Osteoblast (primary cell): Measurements from ENCODE around the gene GNAZ. TPM values are rescaled to one million over a fixed set of nuclear protein-coding genes. Genes with fewer than 3 reads are reported as not detected.

Experiments used
- DNase-seq: peaks from one replicate; pipeline ENCODE4 v3.0.0; 2011; ENCODE audit warnings: low spot score, mixed read lengths; ENCODE audit not compliant: insufficient read length; ENCODE audit errors: missing footprints
- H2AFZ ChIP-seq: 2 replicates; pipeline ENCODE4 v1.6.0; 2011; ENCODE audit warnings: mild to moderate bottlenecking, low read length
- H3K27ac ChIP-seq: 2 replicates; pipeline ENCODE4 v1.5.1; 2011; ENCODE audit warnings: mild to moderate bottlenecking, low read depth, low read length, moderate library complexity
- H3K27me3 ChIP-seq: 2 replicates; pipeline ENCODE4 v1.6.0; 2012; ENCODE audit warnings: mild to moderate bottlenecking, control low read depth, inconsistent platforms, low read length, moderate library complexity; ENCODE audit not compliant: insufficient read depth
- H3K36me3 ChIP-seq: 2 replicates; pipeline ENCODE4 v1.5.1; 2011; ENCODE audit warnings: mild to moderate bottlenecking, low read length, control low read depth, moderate library complexity; ENCODE audit not compliant: insufficient read depth
- H3K4me1 ChIP-seq: 2 replicates; pipeline ENCODE4 v1.5.1; 2011; ENCODE audit warnings: mild to moderate bottlenecking, low read length, control low read depth, moderate library complexity; ENCODE audit not compliant: insufficient read depth
- H3K4me2 ChIP-seq: 2 replicates; pipeline ENCODE4 v1.6.0; 2011; ENCODE audit warnings: mild to moderate bottlenecking, low read length; ENCODE audit not compliant: insufficient read depth
- H3K4me3 ChIP-seq: fragments of 200-600 bp; sonication (generic); 3 replicates; pipeline ENCODE4 v1.5.1; 2012; ENCODE audit warnings: mild to moderate bottlenecking, low read length, inconsistent platforms; ENCODE audit not compliant: insufficient read depth
- H3K79me2 ChIP-seq: 2 replicates; pipeline ENCODE4 v1.6.0; 2012; ENCODE audit warnings: mild to moderate bottlenecking, low read length, control low read depth, inconsistent platforms; ENCODE audit not compliant: insufficient read depth
- H3K9me3 ChIP-seq: 2 replicates; pipeline ENCODE4 v1.5.1; 2011; ENCODE audit warnings: low read depth, low read length, control low read depth
- H4K20me1 ChIP-seq: 2 replicates; pipeline ENCODE4 v1.6.0; 2012; ENCODE audit warnings: mild to moderate bottlenecking, low read length, control low read depth; ENCODE audit not compliant: insufficient read depth
- CTCF ChIP-seq: IDR thresholded peaks from 2 replicates; pipeline ENCODE4 v1.5.1; 2011; ENCODE audit warnings: mild to moderate bottlenecking, low read depth, low read length, moderate library complexity; ENCODE audit errors: extremely low read depth
- total RNA-seq: library from RNA; depleted of rRNA; stranded (reverse); fragments of >200 nt; gene quantifications from 2 replicates; pipeline ENCODE4 v1.2.3, GENCODE V29; 2012

Gene GNAZ
- total RNA-seq, 1 donor: 0.72 TPM

DNA sequence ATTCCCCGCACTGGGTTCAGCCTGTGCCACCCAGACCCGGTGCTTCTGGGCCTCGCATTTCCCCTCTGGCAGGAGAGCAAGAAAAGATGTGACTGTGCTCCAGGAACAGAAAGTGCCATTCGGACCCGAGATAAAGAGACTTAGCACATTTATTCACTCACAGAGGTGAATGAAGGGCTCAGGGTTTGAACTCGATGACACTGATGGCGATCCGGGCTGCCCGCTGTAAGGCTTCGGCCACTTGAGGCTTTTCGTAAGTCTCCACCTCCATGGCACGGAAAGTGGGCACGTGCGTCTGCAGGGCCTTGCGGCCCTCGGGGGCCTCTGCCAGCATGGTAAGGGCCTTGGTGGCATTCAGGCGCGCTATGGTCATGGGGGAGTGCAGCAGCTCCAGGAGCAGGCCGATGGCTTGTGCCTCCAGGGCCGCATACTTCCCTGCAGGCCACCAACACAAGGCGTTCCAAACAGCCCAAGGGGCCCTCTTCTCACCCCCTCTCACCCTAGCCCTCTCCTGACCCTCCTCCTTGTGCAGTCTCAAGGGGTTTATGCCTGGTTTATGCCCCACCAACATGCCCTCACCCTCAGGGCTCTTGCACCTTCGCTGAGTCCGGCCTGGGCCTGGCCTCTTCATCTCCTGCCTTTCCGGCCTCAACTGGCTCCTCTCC is 10.9 kb upstream of the GNAZ start:
- no peak for DNase-seq
- H3K27ac ChIP-seq: no peak overlapping the region
- no peak overlapping the region for H3K4me2 ChIP-seq
- H3K4me3 ChIP-seq: no peak overlapping the region
- no peak overlapping the region for H2AFZ ChIP-seq
- no peaks in the 10 kb centered on the region for H3K79me2 ChIP-seq
- no peaks in the 10 kb centered on the region for H3K9me3 ChIP-seq
- H3K36me3 ChIP-seq: no peaks in the 10 kb centered on the region
- no peaks in the 10 kb centered on the region for H3K4me1 ChIP-seq
- no peak for TF ChIP-seq CTCF
- no peaks in the 10 kb centered on the region for H3K27me3 ChIP-seq
- no peaks in the 10 kb centered on the region for H4K20me1 ChIP-seq

DNA sequence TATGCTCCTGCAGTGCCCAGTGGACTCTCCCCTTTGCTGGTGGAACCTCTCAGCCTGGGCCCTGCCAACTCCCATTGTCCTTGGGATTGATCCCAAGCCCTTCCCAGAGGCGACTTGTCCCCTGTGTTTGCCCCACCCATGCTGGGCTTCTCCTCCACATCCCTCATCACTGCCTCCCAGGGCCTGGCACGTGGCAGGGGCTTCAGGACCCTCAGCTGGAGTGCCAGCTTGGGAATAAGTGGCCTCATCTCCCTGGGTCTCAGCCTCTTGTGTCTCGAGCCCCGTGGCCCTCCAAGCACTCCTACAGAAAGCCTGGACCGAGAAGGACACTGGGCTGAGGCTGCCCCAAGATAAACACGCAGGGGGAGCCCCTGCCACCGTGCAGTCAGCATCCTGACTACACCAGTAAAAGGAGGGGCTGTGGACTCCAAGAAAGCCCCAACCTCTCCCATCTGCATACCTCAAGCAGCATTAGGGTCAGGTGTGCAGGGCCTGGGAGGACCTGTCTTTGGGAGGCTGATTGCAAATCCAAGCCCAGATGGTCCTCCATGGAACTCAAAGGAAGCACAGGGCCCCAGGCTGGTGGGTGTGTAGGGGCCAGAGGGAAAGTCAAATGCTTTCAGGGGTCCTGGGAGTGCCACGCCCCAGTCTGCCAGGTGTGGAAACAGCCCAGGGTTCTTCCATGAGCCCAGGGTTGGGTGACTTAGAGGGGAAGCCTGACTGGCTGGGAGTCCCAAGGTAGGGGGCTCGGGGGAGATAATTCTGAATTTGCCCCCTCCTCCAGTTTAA is 9.5 kb upstream of the GNAZ start:
- Histone ChIP-seq H3K36me3 (no peaks in the 10 kb centered on the region), H3K4me1 (no peaks in the 10 kb centered on the region), H3K27me3 (no peaks in the 10 kb centered on the region), H3K79me2 (no peaks in the 10 kb centered on the region), H2AFZ (no peak overlapping the region), H3K4me2 (no peak overlapping the region), H4K20me1 (no peaks in the 10 kb centered on the region), H3K27ac (no peak overlapping the region), H3K9me3 (no peaks in the 10 kb centered on the region), H3K4me3 (no peak overlapping the region)
- no peak for TF ChIP-seq CTCF
- peak; percentile 44 for DNase-seq

DNA sequence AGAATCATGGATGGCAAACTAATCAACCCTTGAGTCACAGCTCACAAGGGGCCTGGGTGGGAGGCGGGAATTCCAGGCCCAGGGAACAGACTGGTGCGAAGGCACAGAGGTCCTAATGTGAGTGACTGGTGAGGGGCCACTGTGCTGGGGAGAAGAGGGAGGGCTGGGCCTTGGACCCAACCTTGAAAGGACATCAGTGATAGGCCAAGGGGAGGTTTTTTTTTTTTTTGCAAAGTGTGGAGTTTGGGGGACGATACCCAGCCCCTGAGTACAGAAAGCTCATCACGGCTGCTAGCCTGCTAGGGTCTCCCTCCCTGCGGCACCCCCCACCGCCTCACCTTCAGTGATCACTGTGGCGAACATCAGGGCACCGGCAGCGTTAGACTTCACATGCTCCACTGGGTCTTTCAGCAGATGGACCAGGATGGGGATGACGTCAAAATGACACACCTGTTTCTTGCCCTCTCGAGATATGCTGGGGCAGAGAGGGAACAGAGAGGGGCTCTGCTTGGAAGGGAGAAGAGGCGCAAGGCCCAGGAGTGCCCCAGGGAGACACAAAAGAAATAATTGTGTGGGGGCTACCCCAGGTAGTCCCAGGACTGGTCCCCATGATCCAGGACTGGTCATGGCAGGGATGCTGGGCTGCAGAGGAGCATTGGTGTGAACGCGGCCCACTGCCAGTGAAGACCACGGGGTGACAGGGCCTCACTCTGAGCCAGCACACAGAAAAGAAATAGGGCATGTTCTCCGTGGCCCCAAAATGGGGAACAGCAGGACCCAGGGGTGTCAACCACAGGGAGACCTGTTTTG is 8.6 kb upstream of the GNAZ start:
- no peak overlapping the region for H3K27ac ChIP-seq
- DNase-seq: peak; percentile 46
- no peaks in the 10 kb centered on the region for H3K79me2 ChIP-seq
- H2AFZ ChIP-seq: no peak overlapping the region
- H3K9me3 ChIP-seq: no peaks in the 10 kb centered on the region
- no peaks in the 10 kb centered on the region for H4K20me1 ChIP-seq
- no peaks in the 10 kb centered on the region for H3K36me3 ChIP-seq
- no peak overlapping the region for H3K4me3 ChIP-seq
- H3K27me3 ChIP-seq: no peaks in the 10 kb centered on the region
- no peak overlapping the region for H3K4me2 ChIP-seq
- H3K4me1 ChIP-seq: no peaks in the 10 kb centered on the region
- TF ChIP-seq CTCF: no peak
